ENCODE data around the gene PAEP. TPM values are rescaled to one million over a fixed set of nuclear protein-coding genes. Genes with fewer than 3 reads are reported as not detected.

PAEP gene
- total and polyA plus RNA-seq, 7 donors, result not detected

GRCh38 chr9:135579356-135579755 is 17.8 kb downstream of the PAEP start:
- DNase-seq, result no peak
- 37 to 51% (median 38%) methylated on average over 2 of the region's 2 CpGs for WGBS, 3 donors
- Histone ChIP-seq H3K27me3 (ENCODE audit: insufficient read depth in 3 of 3, low read length in 2 of 3) (peaks cover 0 to 34% (median 1%) of the 10 kb centered on the region in 3 donors), H3K4me1 (no peaks in the 10 kb centered on the region), H3K9me3 (no peaks in the 10 kb centered on the region), H3K36me3 (ENCODE audit: insufficient read depth in 1 of 2, low read depth in 1 of 2) (no peaks in the 10 kb centered on the region), H3K27ac (no peak overlapping the region), H3K4me3 (no peak overlapping the region)
- no peak for ATAC-seq
- intact Hi-C loops (cut with DNase I), result no loop called here
- TF ChIP-seq, protein P1, sequence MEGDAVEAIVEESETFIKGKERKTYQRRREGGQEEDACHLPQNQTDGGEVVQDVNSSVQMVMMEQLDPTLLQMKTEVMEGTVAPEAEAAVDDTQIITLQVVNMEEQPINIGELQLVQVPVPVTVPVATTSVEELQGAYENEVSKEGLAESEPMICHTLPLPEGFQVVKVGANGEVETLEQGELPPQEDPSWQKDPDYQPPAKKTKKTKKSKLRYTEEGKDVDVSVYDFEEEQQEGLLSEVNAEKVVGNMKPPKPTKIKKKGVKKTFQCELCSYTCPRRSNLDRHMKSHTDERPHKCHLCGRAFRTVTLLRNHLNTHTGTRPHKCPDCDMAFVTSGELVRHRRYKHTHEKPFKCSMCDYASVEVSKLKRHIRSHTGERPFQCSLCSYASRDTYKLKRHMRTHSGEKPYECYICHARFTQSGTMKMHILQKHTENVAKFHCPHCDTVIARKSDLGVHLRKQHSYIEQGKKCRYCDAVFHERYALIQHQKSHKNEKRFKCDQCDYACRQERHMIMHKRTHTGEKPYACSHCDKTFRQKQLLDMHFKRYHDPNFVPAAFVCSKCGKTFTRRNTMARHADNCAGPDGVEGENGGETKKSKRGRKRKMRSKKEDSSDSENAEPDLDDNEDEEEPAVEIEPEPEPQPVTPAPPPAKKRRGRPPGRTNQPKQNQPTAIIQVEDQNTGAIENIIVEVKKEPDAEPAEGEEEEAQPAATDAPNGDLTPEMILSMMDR (IDR thresholded peaks at IDR 0.05), result no peak

GRCh38 chr9:135579889-135580660 is 18.5 kb downstream of the PAEP start:
- Histone ChIP-seq H3K27ac (no peak overlapping the region), H3K27me3 (ENCODE audit: insufficient read depth in 3 of 3, low read length in 2 of 3) (peaks cover 0 to 35% (median 0%) of the 10 kb centered on the region in 3 donors), H3K4me3 (no peak overlapping the region), H3K9me3 (no peaks in the 10 kb centered on the region), H3K36me3 (ENCODE audit: insufficient read depth in 1 of 2, low read depth in 1 of 2) (no peaks in the 10 kb centered on the region), H3K4me1 (no peaks in the 10 kb centered on the region)
- DNase-seq, result peak in 1 of 2 donors; percentile 3
- TF ChIP-seq, protein P1 (IDR thresholded peaks at IDR 0.05), result no peak
- intact Hi-C loops (cut with DNase I), result no loop called here
- WGBS, 3 donors, result 57 to 64% (median 59%) methylated on average over 10 of the region's 10 CpGs
- ATAC-seq, result no peak

GRCh38 chr9:135580664-135581380 is 19.3 kb downstream of the PAEP start:
- intact Hi-C loops (cut with DNase I), result no loop called here
- Histone ChIP-seq H3K27me3 (ENCODE audit: insufficient read depth in 3 of 3, low read length in 2 of 3) (peaks cover 0 to 39% (median 0%) of the 10 kb centered on the region in 3 donors), H3K4me1 (no peaks in the 10 kb centered on the region), H3K4me3 (no peak overlapping the region), H3K27ac (no peak overlapping the region), H3K36me3 (ENCODE audit: insufficient read depth in 1 of 2, low read depth in 1 of 2) (no peaks in the 10 kb centered on the region), H3K9me3 (no peaks in the 10 kb centered on the region)
- 84 to 87% (median 85%) methylated on average over 11 of the region's 11 CpGs for WGBS, 3 donors
- ATAC-seq (no peak), DNase-seq (peak in 1 of 2 donors; percentile 34)
- TF ChIP-seq, protein P1 (IDR thresholded peaks at IDR 0.05), result no peak

- ATAC-seq, result no peak
- H3K27me3 ChIP-seq (ENCODE audit: insufficient read depth in 3 of 3, low read length in 2 of 3), result peaks cover 0 to 36% (median 5%) of the 10 kb centered on the region in 3 donors
- H3K4me1 ChIP-seq, result no peaks in the 10 kb centered on the region
- DNase-seq, result peak in 1 of 2 donors; percentile 19
- no peaks in the 10 kb centered on the region for H3K36me3 ChIP-seq (ENCODE audit: insufficient read depth in 1 of 2, low read depth in 1 of 2)
- H3K9me3 ChIP-seq, result no peaks in the 10 kb centered on the region
- intact Hi-C loops (cut with DNase I), result no loop called here
- 81 to 83% (median 81%) methylated on average over 18 of the region's 18 CpGs for WGBS, 3 donors
- H3K27ac ChIP-seq, result no peak overlapping the region
- H3K4me3 ChIP-seq, result no peak overlapping the region
- TF ChIP-seq, protein P1 (IDR thresholded peaks at IDR 0.05), result no peak
Observed at GRCh38 chr9:135581636-135582426, 20.3 kb downstream of the PAEP start.

All from psoas muscle (tissue), 8 donors.